Fibroblast of skin of right quadriceps (primary cell): Measurements from ENCODE around the gene ARHGAP22.

Experiments
- DNase-seq: peaks from one replicate; pipeline ENCODE4 v3.0.0-alpha.2; 2013

Gene ARHGAP22

GRCh38 chr10:48579251-48579960, 25.5 kb downstream of the ARHGAP22 start:
- DNase-seq = peak; percentile 39

GRCh38 chr10:48577158-48577557, 27.7 kb downstream of the ARHGAP22 start:
- DNase-seq = no peak

- DNase-seq = no peak
Measured at GRCh38 chr10:48576501-48576900, 28.4 kb downstream of the ARHGAP22 start.

GRCh38 chr10:48575901-48576300, 29.0 kb downstream of the ARHGAP22 start:
- no peak for DNase-seq

GRCh38 chr10:48574817-48575380, 30.0 kb downstream of the ARHGAP22 start:
- no peak for DNase-seq

- no peak for DNase-seq
Measured at GRCh38 chr10:48574322-48574796, 30.5 kb downstream of the ARHGAP22 start.

GRCh38 chr10:48573045-48573444, 31.8 kb downstream of the ARHGAP22 start:
- no peak for DNase-seq

- DNase-seq = peak; percentile 73
Measured at GRCh38 chr10:48572414-48572813, 32.5 kb downstream of the ARHGAP22 start.

GRCh38 chr10:48568546-48568945, 36.3 kb downstream of the ARHGAP22 start:
- DNase-seq = no peak

- DNase-seq = no peak
Measured at GRCh38 chr10:48568131-48568530, 36.7 kb downstream of the ARHGAP22 start.

GRCh38 chr10:48567346-48567745, 37.5 kb downstream of the ARHGAP22 start:
- no peak for DNase-seq

GRCh38 chr10:48564466-48565160, 40.3 kb downstream of the ARHGAP22 start:
- DNase-seq = no peak

GRCh38 chr10:48557511-48558123, 47.3 kb downstream of the ARHGAP22 start:
- no peak for DNase-seq

GRCh38 chr10:48556713-48557112, 48.2 kb downstream of the ARHGAP22 start:
- no peak for DNase-seq

- DNase-seq = no peak
Measured at GRCh38 chr10:48556065-48556464, 48.8 kb downstream of the ARHGAP22 start.

- DNase-seq = no peak
Measured at GRCh38 chr10:48555310-48556042, 49.4 kb downstream of the ARHGAP22 start.

GRCh38 chr10:48554656-48555055, 50.2 kb downstream of the ARHGAP22 start:
- no peak for DNase-seq

- no peak for DNase-seq
Measured at GRCh38 chr10:48554246-48554645, 50.6 kb downstream of the ARHGAP22 start.

GRCh38 chr10:48552946-48553564, 51.8 kb downstream of the ARHGAP22 start:
- no peak for DNase-seq

- peak; percentile 50 for DNase-seq
Measured at GRCh38 chr10:48551861-48552591, 52.8 kb downstream of the ARHGAP22 start.

GRCh38 chr10:48550977-48551376, 53.9 kb downstream of the ARHGAP22 start:
- no peak for DNase-seq
